Thyroid gland (tissue), 4 donors: Measurements from ENCODE around the gene THOC2.

Experiments used
- POLR2A ChIP-seq, 2 donors: fragments of 450-650 bp; IDR thresholded peaks; one replicate each; pipeline ENCODE4 v1.6.1; 2017; ENCODE audit warnings: antibody characterized with exemption in 2 of 2, mild to moderate bottlenecking in 2 of 2, moderate library complexity in 1 of 2
- TF ChIP-seq, protein P1 (sequence below), 6 experiments: fragments of 200-600 bp in 3 of 6; fragments of 450-650 bp in 3 of 6; sonication (generic) in 3 of 6; IDR thresholded peaks; one replicate each; pipeline ENCODE4 v1.5.1; 2016 to 2019; ENCODE audit warnings: antibody characterized with exemption in 6 of 6, mild to moderate bottlenecking in 2 of 6, inconsistent platforms in 1 of 6, moderate library complexity in 1 of 6

DNA sequence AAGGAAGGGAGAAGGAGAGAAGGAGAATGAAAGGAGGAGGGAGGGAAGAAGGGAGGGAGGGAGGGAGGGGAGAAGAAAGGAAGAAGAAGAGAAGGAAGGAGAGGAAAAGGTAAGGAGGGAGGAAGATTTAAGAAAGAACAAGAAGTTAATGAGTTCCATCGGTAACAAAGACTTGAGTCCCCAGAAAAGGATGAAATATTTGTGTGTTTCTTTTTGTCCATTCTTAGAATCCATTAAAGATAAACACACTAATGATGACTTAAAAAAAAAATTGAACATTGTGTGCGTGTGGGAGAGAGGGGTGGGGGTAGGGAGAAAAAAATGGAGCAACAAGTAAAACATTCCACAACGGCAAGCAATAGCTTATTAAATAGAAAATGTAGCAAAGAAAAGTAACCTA is 131.4 kb downstream of the THOC2 start:
- TF ChIP-seq, protein P1, sequence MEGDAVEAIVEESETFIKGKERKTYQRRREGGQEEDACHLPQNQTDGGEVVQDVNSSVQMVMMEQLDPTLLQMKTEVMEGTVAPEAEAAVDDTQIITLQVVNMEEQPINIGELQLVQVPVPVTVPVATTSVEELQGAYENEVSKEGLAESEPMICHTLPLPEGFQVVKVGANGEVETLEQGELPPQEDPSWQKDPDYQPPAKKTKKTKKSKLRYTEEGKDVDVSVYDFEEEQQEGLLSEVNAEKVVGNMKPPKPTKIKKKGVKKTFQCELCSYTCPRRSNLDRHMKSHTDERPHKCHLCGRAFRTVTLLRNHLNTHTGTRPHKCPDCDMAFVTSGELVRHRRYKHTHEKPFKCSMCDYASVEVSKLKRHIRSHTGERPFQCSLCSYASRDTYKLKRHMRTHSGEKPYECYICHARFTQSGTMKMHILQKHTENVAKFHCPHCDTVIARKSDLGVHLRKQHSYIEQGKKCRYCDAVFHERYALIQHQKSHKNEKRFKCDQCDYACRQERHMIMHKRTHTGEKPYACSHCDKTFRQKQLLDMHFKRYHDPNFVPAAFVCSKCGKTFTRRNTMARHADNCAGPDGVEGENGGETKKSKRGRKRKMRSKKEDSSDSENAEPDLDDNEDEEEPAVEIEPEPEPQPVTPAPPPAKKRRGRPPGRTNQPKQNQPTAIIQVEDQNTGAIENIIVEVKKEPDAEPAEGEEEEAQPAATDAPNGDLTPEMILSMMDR (IDR thresholded peaks at IDR 0.05), result no peak
- TF ChIP-seq POLR2A (IDR thresholded peaks at IDR 0.05), result no peak
